B cell (primary cell): ENCODE data around the gene MICALL1.

Experiments used
- CTCF ChIP-seq: fragments of 200-600 bp; IDR thresholded peaks from one replicate; pipeline ENCODE4 v1.8.0; 2022; ENCODE audit warnings: antibody characterized with exemption, mild to moderate bottlenecking
- EZH2 ChIP-seq: IDR thresholded peaks from 2 replicates; pipeline ENCODE4 v1.6.1; 2012; ENCODE audit warnings: borderline replicate concordance, low read depth, mild to moderate bottlenecking, moderate library complexity, low read length; ENCODE audit not compliant: insufficient read depth, poor library complexity, severe bottlenecking

- TF ChIP-seq CTCF (peak; percentile 11), EZH2 (no peak)
Observed at GRCh38 chr22:37887584-37888378, 18.3 kb upstream of the MICALL1 start.
